Measurements from ENCODE around the gene GRIN2C. TPM values are rescaled to one million over a fixed set of nuclear protein-coding genes. Genes with fewer than 3 reads are reported as not detected.

Gene GRIN2C
- total RNA-seq, 1 experiment from 2014 or later: 0.44 TPM

- peaks cover 8% of the 10 kb centered on the region for H3K27me3 Mint-ChIP-seq (ENCODE audit: low read depth)
- Histone ChIP-seq H3K4me1 (ENCODE audit: insufficient read depth, low read length) (no peaks in the 10 kb centered on the region), H3K23ac (ENCODE audit: insufficient read length, low read depth, low read length) (no peak overlapping the region), H3K79me2 (ENCODE audit: insufficient read depth, low read length) (no peaks in the 10 kb centered on the region), H2AK5ac (ENCODE audit: insufficient read length, low read length) (no peak overlapping the region), H4K5ac (ENCODE audit: insufficient read length, low read depth, low read length) (no peak overlapping the region), H4K91ac (ENCODE audit: insufficient read length, low read depth, low read length) (no peak overlapping the region), H3K14ac (ENCODE audit: insufficient read depth, low read length) (no peak overlapping the region), H3K56ac (ENCODE audit: insufficient read length, low read depth, low read length) (no peak overlapping the region), H4K20me1 (ENCODE audit: control insufficient read depth, insufficient read depth, insufficient read length) (no peaks in the 10 kb centered on the region), H4K8ac (replicated peaks; ENCODE audit: insufficient read length, low read depth, low read length) (no peak overlapping the region), H2BK120ac (ENCODE audit: low read depth, low read length, poor library complexity, severe bottlenecking) (no peak overlapping the region), H2BK12ac (ENCODE audit: insufficient read length, low read depth, low read length) (no peak overlapping the region), H2BK5ac (ENCODE audit: insufficient read length, low read length) (no peak overlapping the region), H3K27me3 (ENCODE audit: insufficient read depth, low read length) (no peaks in the 10 kb centered on the region), H2BK15ac (ENCODE audit: low read depth, low read length) (no peak overlapping the region), H3K9me3 (ENCODE audit: control insufficient read depth, low read depth, low read length) (no peaks in the 10 kb centered on the region), H3T11ph (ENCODE audit: low read length) (no peak overlapping the region), H3K27ac (ENCODE audit: insufficient read length, low read depth, low read length) (no peak overlapping the region), H3K9ac (ENCODE audit: extremely low read depth, insufficient read length, low read length) (no peak overlapping the region), H3K79me1 (ENCODE audit: insufficient read depth, low read depth, low read length, poor library complexity, severe bottlenecking) (no peaks in the 10 kb centered on the region), H2AFZ (ENCODE audit: low read length) (no peak overlapping the region), H3K4ac (ENCODE audit: low read depth, low read length) (no peak overlapping the region), H3K4me2 (ENCODE audit: insufficient read depth, insufficient read length, low read length) (no peak overlapping the region), H3K23me2 (ENCODE audit: insufficient read length, low read depth, low read length, poor library complexity, severe bottlenecking) (no peaks in the 10 kb centered on the region), H3K18ac (ENCODE audit: insufficient read length, low read depth, low read length) (no peak overlapping the region), H2BK20ac (ENCODE audit: low read depth, low read length, poor library complexity, severe bottlenecking) (no peak overlapping the region)
- H3K36me3 Mint-ChIP-seq (ENCODE audit: insufficient read depth in 1 of 3, low read depth in 3 of 3): peaks cover 3 to 19% (median 10%) of the 10 kb centered on the region in 3 experiments; a peak in 5 of 7 replicates
- DNase-seq: no peak
- no peaks in the 10 kb centered on the region for H3K4me1 Mint-ChIP-seq
- no peaks in the 10 kb centered on the region for H3K9me3 Mint-ChIP-seq
- TF ChIP-seq, protein P1, sequence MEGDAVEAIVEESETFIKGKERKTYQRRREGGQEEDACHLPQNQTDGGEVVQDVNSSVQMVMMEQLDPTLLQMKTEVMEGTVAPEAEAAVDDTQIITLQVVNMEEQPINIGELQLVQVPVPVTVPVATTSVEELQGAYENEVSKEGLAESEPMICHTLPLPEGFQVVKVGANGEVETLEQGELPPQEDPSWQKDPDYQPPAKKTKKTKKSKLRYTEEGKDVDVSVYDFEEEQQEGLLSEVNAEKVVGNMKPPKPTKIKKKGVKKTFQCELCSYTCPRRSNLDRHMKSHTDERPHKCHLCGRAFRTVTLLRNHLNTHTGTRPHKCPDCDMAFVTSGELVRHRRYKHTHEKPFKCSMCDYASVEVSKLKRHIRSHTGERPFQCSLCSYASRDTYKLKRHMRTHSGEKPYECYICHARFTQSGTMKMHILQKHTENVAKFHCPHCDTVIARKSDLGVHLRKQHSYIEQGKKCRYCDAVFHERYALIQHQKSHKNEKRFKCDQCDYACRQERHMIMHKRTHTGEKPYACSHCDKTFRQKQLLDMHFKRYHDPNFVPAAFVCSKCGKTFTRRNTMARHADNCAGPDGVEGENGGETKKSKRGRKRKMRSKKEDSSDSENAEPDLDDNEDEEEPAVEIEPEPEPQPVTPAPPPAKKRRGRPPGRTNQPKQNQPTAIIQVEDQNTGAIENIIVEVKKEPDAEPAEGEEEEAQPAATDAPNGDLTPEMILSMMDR (conservative IDR thresholded peaks at IDR 0.05): no peak
- H3K27ac Mint-ChIP-seq: no peak overlapping the region
- no peak overlapping the region for H3K4me3 Mint-ChIP-seq
- WGBS (ENCODE audit: extremely low coverage, insufficient read length, low lambda C conversion rate): no CpG with 5 or more reads among the region's 7 CpGs
Observed at GRCh38 chr17:74804683-74805082, 55.0 kb downstream of the GRIN2C start.

All from H9 (cell line).